Panc1 (cell line): ENCODE results near the gene SLC41A3. TPM values are rescaled to one million over a fixed set of nuclear protein-coding genes. Genes with fewer than 3 reads are reported as not detected.

Source experiments
- ATAC-seq: fragments of 200-7000 bp; cut with Tn5 transposase; 2 replicates; pipeline ENCODE4 v1.9.1; 2020; ENCODE audit warnings: mild to moderate bottlenecking, moderate library complexity
- BruUV-seq: library from RNA; stranded (reverse); fragments of 400-500 nt; replicated peaks from 2 replicates; lab custom pipeline; 2021; lab: Mats Ljungman, UMichigan
- CTCF ChIA-PET: fragments of 300-600 bp; sonication (Branson Sonifier 250); formaldehyde crosslinking; loops from one replicate; lab custom pipeline; 2022; ENCODE audit warnings: antibody characterized with exemption; lab: Charles Lee
- POLR2A ChIA-PET: fragments of 300-600 bp; sonication (Branson Sonifier 250); formaldehyde crosslinking; loops from one replicate; lab custom pipeline; 2022; ENCODE audit warnings: antibody characterized with exemption; lab: Charles Lee
- DNase-seq: peaks from one replicate; pipeline ENCODE4 v3.0.0-alpha.2; 2010; ENCODE audit warnings: low read depth, low spot score
- H3K27ac ChIP-seq: 2 replicates; pipeline ENCODE4 v1.5.1; 2011; ENCODE audit warnings: mild to moderate bottlenecking, low read length, inconsistent platforms
- H3K27me3 ChIP-seq: fragments of 200-500 bp; sonication (Bioruptor generic); 2 replicates; pipeline ENCODE4 v1.6.0; 2014; ENCODE audit warnings: low read length, inconsistent platforms; ENCODE audit not compliant: control insufficient read depth, insufficient read depth
- H3K36me3 ChIP-seq: fragments of 200-500 bp; sonication (Bioruptor generic); 2 replicates; pipeline ENCODE4 v1.5.1; 2014; ENCODE audit warnings: inconsistent platforms, mild to moderate bottlenecking, low read length, moderate library complexity; ENCODE audit not compliant: control insufficient read depth, insufficient read depth
- H3K4me1 ChIP-seq: 2 replicates; pipeline ENCODE4 v1.5.1; 2011; ENCODE audit warnings: inconsistent platforms, mild to moderate bottlenecking, low read length, moderate library complexity; ENCODE audit not compliant: control insufficient read depth, insufficient read depth
- H3K4me3 ChIP-seq, 2 experiments: 2 replicates each; pipeline ENCODE4 v1.5.1; 2011 to 2012; ENCODE audit warnings: low read depth in 2 of 2, low read length in 2 of 2, mild to moderate bottlenecking in 2 of 2, inconsistent platforms in 1 of 2, moderate library complexity in 1 of 2
- H3K9me3 ChIP-seq: fragments of 200-500 bp; sonication (Bioruptor generic); 2 replicates; pipeline ENCODE4 v1.5.1; 2014; ENCODE audit warnings: low read depth, mild to moderate bottlenecking, inconsistent platforms, low read length, moderate library complexity; ENCODE audit not compliant: control insufficient read depth, insufficient read depth
- POLR2AphosphoS5 ChIP-seq: IDR thresholded peaks from 2 replicates; pipeline ENCODE4 v1.6.1; 2012; ENCODE audit warnings: mild to moderate bottlenecking, low read depth, low read length, moderate library complexity
- REST ChIP-seq, 2 experiments: IDR thresholded peaks; 2 replicates each; pipeline ENCODE4 v1.6.1; 2011 to 2012; ENCODE audit warnings: low read depth in 2 of 2, control low read depth in 1 of 2, low read length in 1 of 2, mild to moderate bottlenecking in 1 of 2, moderate library complexity in 1 of 2; ENCODE audit not compliant: insufficient read depth in 1 of 2
- SIN3A ChIP-seq: IDR thresholded peaks from 2 replicates; pipeline ENCODE4 v1.6.1; 2012; ENCODE audit warnings: low read depth, mild to moderate bottlenecking, low read length, moderate library complexity, borderline replicate concordance; ENCODE audit not compliant: insufficient read depth
- TCF7L2 ChIP-seq: IDR thresholded peaks from 2 replicates; pipeline ENCODE4 v1.6.1; 2011; ENCODE audit warnings: mild to moderate bottlenecking, low read depth, low read length, inconsistent platforms
- in situ Hi-C: cut with HindIII; loops from 2 replicates; pipeline ENCODE4 v1.10.0; 2016; ENCODE audit warnings: low sequenced_read_pairs, low pct_unique_long_range_greater_than_20kb
- intact Hi-C: fragments of 100-400 bp; cut with micrococcal nuclease; formaldehyde crosslinking; loops from one replicate; pipeline ENCODE4 v1.10.0; 2022; ENCODE audit not compliant: unreplicated experiment
- total RNA-seq: library from RNA; stranded (reverse); gene quantifications from one replicate; pipeline ENCODE4 v1.2.1, GENCODE V29; 2021; ENCODE audit not compliant: unreplicated experiment
- TF ChIP-seq, protein P1 (sequence below): fragments of 450-650 bp; IDR thresholded peaks from 2 replicates; pipeline ENCODE4 v1.5.1; 2017; ENCODE audit warnings: mild to moderate bottlenecking

The SLC41A3 gene
- total RNA-seq, 1 experiment from 2014 or later = 39.0 TPM

GRCh38 chr3:126107957-126108675, 24.2 kb upstream of the SLC41A3 start:
- intact Hi-C loops = no loop called here
- Histone ChIP-seq H3K36me3 (no peaks in the 10 kb centered on the region), H3K4me1 (no peaks in the 10 kb centered on the region), H3K9me3 (no peaks in the 10 kb centered on the region), H3K4me3 (no peak overlapping the region), H3K27ac (no peak overlapping the region), H3K27me3 (no peaks in the 10 kb centered on the region)
- in situ Hi-C loops = no loop called here
- TF ChIP-seq SIN3A = no peak
- no peak for TF ChIP-seq POLR2AphosphoS5
- no peak for TF ChIP-seq REST (IDR thresholded peaks at IDR 0.05; ENCODE audit: insufficient read depth in 1 of 2, low read depth in 2 of 2, low read length in 1 of 2)
- no peak for TF ChIP-seq TCF7L2
- TF ChIP-seq, protein P1, sequence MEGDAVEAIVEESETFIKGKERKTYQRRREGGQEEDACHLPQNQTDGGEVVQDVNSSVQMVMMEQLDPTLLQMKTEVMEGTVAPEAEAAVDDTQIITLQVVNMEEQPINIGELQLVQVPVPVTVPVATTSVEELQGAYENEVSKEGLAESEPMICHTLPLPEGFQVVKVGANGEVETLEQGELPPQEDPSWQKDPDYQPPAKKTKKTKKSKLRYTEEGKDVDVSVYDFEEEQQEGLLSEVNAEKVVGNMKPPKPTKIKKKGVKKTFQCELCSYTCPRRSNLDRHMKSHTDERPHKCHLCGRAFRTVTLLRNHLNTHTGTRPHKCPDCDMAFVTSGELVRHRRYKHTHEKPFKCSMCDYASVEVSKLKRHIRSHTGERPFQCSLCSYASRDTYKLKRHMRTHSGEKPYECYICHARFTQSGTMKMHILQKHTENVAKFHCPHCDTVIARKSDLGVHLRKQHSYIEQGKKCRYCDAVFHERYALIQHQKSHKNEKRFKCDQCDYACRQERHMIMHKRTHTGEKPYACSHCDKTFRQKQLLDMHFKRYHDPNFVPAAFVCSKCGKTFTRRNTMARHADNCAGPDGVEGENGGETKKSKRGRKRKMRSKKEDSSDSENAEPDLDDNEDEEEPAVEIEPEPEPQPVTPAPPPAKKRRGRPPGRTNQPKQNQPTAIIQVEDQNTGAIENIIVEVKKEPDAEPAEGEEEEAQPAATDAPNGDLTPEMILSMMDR = no peak
- ATAC-seq (no peak), DNase-seq (no peak)
- CTCF ChIA-PET = no interaction called here
- BruUV-seq = no TSS peak
- POLR2A ChIA-PET = no interaction called here

GRCh38 chr3:126107203-126107939, 23.4 kb upstream of the SLC41A3 start:
- Histone ChIP-seq H3K36me3 (no peaks in the 10 kb centered on the region), H3K4me3 (no peak overlapping the region), H3K27ac (no peak overlapping the region), H3K9me3 (no peaks in the 10 kb centered on the region), H3K27me3 (no peaks in the 10 kb centered on the region), H3K4me1 (no peaks in the 10 kb centered on the region)
- ChIA-PET POLR2A (no interaction called here), CTCF (no interaction called here)
- BruUV-seq = no TSS peak
- DNase-seq (no peak), ATAC-seq (no peak)
- TF ChIP-seq SIN3A = no peak
- no peak for TF ChIP-seq TCF7L2
- TF ChIP-seq, protein P1 = no peak
- no peak for TF ChIP-seq REST (IDR thresholded peaks at IDR 0.05; ENCODE audit: insufficient read depth in 1 of 2, low read depth in 2 of 2, low read length in 1 of 2)
- no peak for TF ChIP-seq POLR2AphosphoS5
- intact Hi-C loops (no loop called here), in situ Hi-C loops (no loop called here)
